Bronchial epithelial cell (primary cell): Measurements from ENCODE around the gene ARHGAP10. TPM values are rescaled to one million over a fixed set of nuclear protein-coding genes. Genes with fewer than 3 reads are reported as not detected.

Experiments
- DNase-seq: peaks from one replicate; pipeline ENCODE4 v3.0.0-alpha.2; 2010; ENCODE audit warnings: low read depth
- FAIRE-seq: peaks from 2 replicates; lab custom pipeline; 2011; peaks lifted over from hg19 to GRCh38; lab: Jason Lieb, UNC
- H3K27me3 ChIP-seq: 2 replicates; pipeline ENCODE4 v1.5.1; 2011; ENCODE audit warnings: low read length; ENCODE audit not compliant: control insufficient read depth, insufficient read depth
- H3K36me3 ChIP-seq: 2 replicates; pipeline ENCODE4 v1.5.1; 2011; ENCODE audit warnings: low read length; ENCODE audit not compliant: control insufficient read depth, insufficient read depth
- H3K4me3 ChIP-seq: 2 replicates; pipeline ENCODE4 v1.5.1; 2011; ENCODE audit warnings: mild to moderate bottlenecking, low read depth, low read length, control low read depth
- CTCF ChIP-seq: IDR thresholded peaks from 2 replicates; pipeline ENCODE4 v1.5.1; 2011; ENCODE audit warnings: mild to moderate bottlenecking, moderate library complexity, low read length, control low read depth, inconsistent platforms; ENCODE audit not compliant: insufficient read depth, severe bottlenecking
- total RNA-seq: library from RNA; depleted of rRNA; stranded (reverse); fragments of >200 nt; gene quantifications from 2 replicates; pipeline ENCODE4 v1.2.1, GENCODE V29; 2014

ARHGAP10 gene
- total RNA-seq, 1 donor from 2014 or later: 8.4 TPM

GRCh38 chr4:148065075-148065474 is 333.2 kb downstream of the ARHGAP10 start:
- no peaks in the 10 kb centered on the region for H3K36me3 ChIP-seq
- DNase-seq (peak; percentile 29), FAIRE-seq (no peak)
- no peak for TF ChIP-seq CTCF
- no peaks in the 10 kb centered on the region for H3K27me3 ChIP-seq
- H3K4me3 ChIP-seq: no peak overlapping the region

GRCh38 chr4:148067301-148067916 is 335.5 kb downstream of the ARHGAP10 start:
- DNase-seq (no peak), FAIRE-seq (no peak)
- Histone ChIP-seq H3K4me3 (no peak overlapping the region), H3K36me3 (peaks cover 3% of the 10 kb centered on the region), H3K27me3 (no peaks in the 10 kb centered on the region)
- no peak for TF ChIP-seq CTCF

GRCh38 chr4:148068065-148068911 is 336.4 kb downstream of the ARHGAP10 start:
- peaks cover 6% of the 10 kb centered on the region for H3K36me3 ChIP-seq
- H3K27me3 ChIP-seq: no peaks in the 10 kb centered on the region
- H3K4me3 ChIP-seq: no peak overlapping the region
- FAIRE-seq: no peak
- TF ChIP-seq CTCF: no peak
- DNase-seq: no peak

- Histone ChIP-seq H3K27me3 (no peaks in the 10 kb centered on the region), H3K4me3 (no peak overlapping the region), H3K36me3 (peaks cover 6% of the 10 kb centered on the region)
- FAIRE-seq (no peak), DNase-seq (no peak)
- no peak for TF ChIP-seq CTCF
These were observed 337.4 kb downstream of the ARHGAP10 start for GRCh38 chr4:148069086-148069894.

GRCh38 chr4:148069895-148070178 is 337.9 kb downstream of the ARHGAP10 start:
- no peak for DNase-seq
- FAIRE-seq: no peak
- H3K4me3 ChIP-seq: no peak overlapping the region
- H3K27me3 ChIP-seq: no peaks in the 10 kb centered on the region
- peaks cover 6% of the 10 kb centered on the region for H3K36me3 ChIP-seq
- TF ChIP-seq CTCF: no peak
